SK-N-SH treated with all-trans-retinoic acid at 6 μM for 48 hours (cell line): ENCODE data around the gene ANKUB1.

ENCODE experiments used
- ARNTL ChIP-seq: fragments of 450-650 bp; formaldehyde crosslinking; IDR thresholded peaks from 2 replicates; pipeline ENCODE4 v1.5.0; 2020; ENCODE audit warnings: low read depth, mild to moderate bottlenecking, moderate library complexity, borderline replicate concordance
- CREB5 ChIP-seq: fragments of 250-450 bp; sonication (Bioruptor Pico); IDR thresholded peaks from 2 replicates; pipeline ENCODE4 v1.5.1; 2020; ENCODE audit warnings: low read depth, mild to moderate bottlenecking, moderate library complexity
- ESRRG ChIP-seq: fragments of 250-450 bp; sonication (Bioruptor Pico); IDR thresholded peaks from 2 replicates; pipeline ENCODE4 v1.6.1; 2021; ENCODE audit warnings: mild to moderate bottlenecking
- GLIS3 ChIP-seq: fragments of 250-450 bp; sonication (Bioruptor Pico); IDR thresholded peaks from 2 replicates; pipeline ENCODE4 v1.5.0; 2020; ENCODE audit warnings: mild to moderate bottlenecking, moderate library complexity
- OSR1 ChIP-seq: fragments of 250-450 bp; sonication (Bioruptor Pico); IDR thresholded peaks from 2 replicates; pipeline ENCODE4 v1.8.0; 2022; ENCODE audit warnings: moderate library complexity, mild to moderate bottlenecking, inconsistent platforms
- POU6F1 ChIP-seq: fragments of 250-450 bp; sonication (Bioruptor Pico); IDR thresholded peaks from 2 replicates; pipeline ENCODE4 v1.8.0; 2021; ENCODE audit warnings: low read depth, mild to moderate bottlenecking, moderate library complexity, borderline replicate concordance
- PPARA ChIP-seq: fragments of 250-450 bp; sonication (Bioruptor Pico); IDR thresholded peaks from 2 replicates; pipeline ENCODE4 v1.5.0; 2020; ENCODE audit warnings: mild to moderate bottlenecking, borderline replicate concordance
- RARB ChIP-seq: fragments of 250-450 bp; sonication (Bioruptor Pico); IDR thresholded peaks from 2 replicates; pipeline ENCODE4 v1.8.0; 2021; ENCODE audit warnings: mild to moderate bottlenecking, moderate library complexity
- TCF4 ChIP-seq: fragments of 250-450 bp; sonication (Bioruptor Pico); IDR thresholded peaks from 2 replicates; pipeline ENCODE4 v1.8.0; 2021; ENCODE audit warnings: mild to moderate bottlenecking, moderate library complexity, borderline replicate concordance
- ZFP3 ChIP-seq: fragments of 250-450 bp; sonication (Bioruptor Pico); IDR thresholded peaks from 2 replicates; pipeline ENCODE4 v1.5.0; 2020; ENCODE audit warnings: mild to moderate bottlenecking, moderate library complexity

- TF ChIP-seq CREB5 (CRISPR knock-in tag) (no peak), ARNTL (CRISPR knock-in tag) (no peak), ESRRG (no peak), TCF4 (CRISPR knock-in tag) (no peak), ZFP3 (CRISPR knock-in tag) (no peak), POU6F1 (CRISPR knock-in tag) (no peak), GLIS3 (CRISPR knock-in tag) (no peak), RARB (CRISPR knock-in tag) (no peak), OSR1 (no peak), PPARA (no peak)
Measured at GRCh38 chr3:149783576-149783975, 8.8 kb downstream of the ANKUB1 start.
